CD4-positive, alpha-beta T cell treated with Interleukin-21 for 1 hour (primary cell): ENCODE data around the gene HELT.
"Not testable (repeated sequence)": the region's sequence is repeated elsewhere in the genome, so short reads cannot be mapped to it uniquely, and the experiment has no call there.

Experiments used
- DNase-seq: peaks from one replicate; pipeline ENCODE4 v3.0.0-alpha.2; 2020

HELT gene

DNA sequence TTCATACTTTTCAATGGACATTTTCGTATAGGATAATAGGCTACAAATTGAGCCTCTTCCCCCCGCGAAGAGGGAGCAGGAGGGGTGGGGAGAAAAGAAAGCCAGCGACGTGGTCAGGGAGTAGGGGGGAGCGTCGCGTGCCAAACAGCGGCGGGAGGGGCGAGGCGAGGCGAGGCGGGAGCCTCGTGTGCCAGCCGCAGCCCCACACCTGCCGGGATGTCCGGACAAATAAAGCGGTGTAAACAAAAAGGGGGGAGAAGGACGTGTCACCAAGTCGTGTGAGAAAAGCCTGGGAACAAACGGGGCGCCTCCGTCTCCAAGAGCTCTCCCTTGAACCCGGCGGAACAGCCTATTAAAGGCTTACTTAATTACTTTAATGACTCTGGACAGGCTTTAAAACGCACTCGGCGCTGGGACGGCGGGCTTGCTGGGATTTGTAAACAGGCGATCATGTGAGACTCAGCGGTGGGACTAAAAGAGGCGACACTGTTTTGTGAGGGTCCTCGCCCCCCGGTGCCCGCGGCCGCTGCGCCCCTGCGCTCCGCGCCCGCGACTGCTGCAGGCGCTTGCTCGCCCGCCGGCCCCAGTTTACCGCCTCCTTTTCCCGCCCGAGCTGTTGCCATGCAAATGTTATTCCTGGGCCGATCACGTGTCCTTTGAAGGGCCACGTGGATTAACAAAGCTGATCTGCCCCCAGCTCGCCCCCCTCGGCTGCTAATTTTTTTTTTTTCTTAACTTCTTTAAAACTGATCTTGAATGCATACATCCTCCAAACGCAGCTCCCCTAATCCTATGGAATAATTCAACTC lies at the start of gene HELT:
Gene HELT, plus strand, starts transcription at position 527 of the 809 bp plus-strand sequence. CDS start 439 bp downstream, outside the sequence.
- no peak for DNase-seq

- no peak for DNase-seq
Observed at GRCh38 chr4:184968784-184969201, 49.5 kb upstream of the HELT start.

GRCh38 chr4:184969610-184970009 lies 48.7 kb upstream of the HELT start:
- DNase-seq: no peak

- no peak for DNase-seq
Observed at GRCh38 chr4:184972991-184973390, 45.3 kb upstream of the HELT start.

DNA sequence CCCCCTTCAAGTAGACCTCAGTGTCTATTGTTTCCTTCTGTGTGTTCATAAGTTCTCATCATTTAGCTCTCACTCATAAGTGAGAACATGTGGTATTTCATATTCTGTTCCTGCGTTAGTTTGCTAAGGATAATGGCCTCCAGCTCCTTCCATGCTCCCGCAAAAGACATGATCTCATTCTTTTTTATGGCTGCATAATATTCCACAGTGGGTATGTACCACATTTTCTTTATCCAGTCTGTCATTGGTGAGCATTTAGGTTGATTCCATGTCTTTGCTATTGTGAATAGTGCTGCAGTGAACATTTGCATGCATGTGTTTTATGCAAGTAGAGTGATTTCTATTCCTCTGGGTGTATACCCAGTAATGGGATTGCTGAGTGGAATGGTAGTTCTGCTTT lies 41.9 kb upstream of the HELT start:
- not testable (repeated sequence) for DNase-seq

GRCh38 chr4:184977747-184978146 lies 40.5 kb upstream of the HELT start:
- no peak for DNase-seq

GRCh38 chr4:184978211-184978610 lies 40.1 kb upstream of the HELT start:
- DNase-seq: no peak

DNA sequence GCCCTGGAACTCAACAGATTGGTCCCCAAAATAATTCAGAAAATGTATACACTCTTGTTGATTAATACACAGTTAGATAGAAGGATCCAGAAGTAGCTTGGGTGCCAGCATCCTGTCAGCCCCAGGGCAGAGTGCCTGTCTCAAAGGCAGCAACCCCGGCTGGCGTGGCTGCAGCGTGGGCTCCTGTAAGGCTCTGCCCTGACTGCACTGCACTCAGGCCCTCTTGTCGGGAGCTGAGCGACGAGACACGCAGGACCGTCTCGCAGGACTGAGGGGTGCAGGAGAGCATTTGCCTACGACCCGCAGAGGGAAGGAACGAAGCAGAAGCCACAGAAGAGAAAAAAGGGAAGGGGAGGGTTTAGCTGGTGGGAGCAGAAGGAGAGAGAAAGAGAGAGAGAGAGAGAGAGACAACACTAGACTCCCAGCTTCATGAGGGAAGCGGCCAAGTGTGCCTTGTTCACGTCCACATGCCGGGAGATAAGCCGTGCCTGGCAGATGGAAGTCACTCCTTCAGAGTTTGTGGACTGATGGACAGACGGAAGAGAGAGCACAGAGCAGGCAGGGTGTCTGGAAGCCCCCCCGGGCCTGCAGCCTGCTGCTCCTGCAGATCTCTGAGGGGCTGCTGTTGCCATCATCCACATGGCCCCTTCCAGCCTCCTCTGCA lies 38.7 kb upstream of the HELT start:
- no peak for DNase-seq

GRCh38 chr4:184980261-184980660 lies 38.0 kb upstream of the HELT start:
- no peak for DNase-seq

GRCh38 chr4:184983672-184984356 lies 34.5 kb upstream of the HELT start:
- DNase-seq: peak; percentile 56

DNA sequence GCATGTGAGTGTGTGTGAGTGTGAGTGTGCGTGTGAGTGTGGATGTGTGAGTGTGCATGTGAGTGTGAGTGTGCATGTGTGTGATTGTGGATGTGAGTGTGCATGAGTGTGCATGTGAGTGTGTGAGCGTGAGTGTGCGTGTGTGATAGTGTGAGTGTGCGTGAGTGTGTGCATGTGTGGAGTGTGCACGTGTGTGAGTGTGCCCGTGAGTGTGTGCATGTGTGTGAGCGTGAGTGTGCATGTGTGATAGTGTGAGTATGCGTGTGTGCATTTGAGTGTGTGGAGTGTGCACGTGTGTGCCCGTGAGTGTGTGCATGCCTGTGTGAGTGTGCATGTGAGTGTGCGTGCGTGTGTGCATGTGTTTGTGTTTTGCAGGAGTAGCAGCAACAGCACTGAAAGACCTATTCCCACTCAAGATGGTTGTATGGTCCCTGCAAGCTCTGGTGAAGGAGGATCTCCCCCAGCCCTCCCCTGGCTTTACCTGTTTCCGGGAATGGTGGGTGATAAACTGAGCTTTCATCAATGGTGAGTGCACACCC lies 30.7 kb upstream of the HELT start:
- DNase-seq: no peak

- no peak for DNase-seq
Observed at GRCh38 chr4:184988611-184989010, 29.7 kb upstream of the HELT start.

DNA sequence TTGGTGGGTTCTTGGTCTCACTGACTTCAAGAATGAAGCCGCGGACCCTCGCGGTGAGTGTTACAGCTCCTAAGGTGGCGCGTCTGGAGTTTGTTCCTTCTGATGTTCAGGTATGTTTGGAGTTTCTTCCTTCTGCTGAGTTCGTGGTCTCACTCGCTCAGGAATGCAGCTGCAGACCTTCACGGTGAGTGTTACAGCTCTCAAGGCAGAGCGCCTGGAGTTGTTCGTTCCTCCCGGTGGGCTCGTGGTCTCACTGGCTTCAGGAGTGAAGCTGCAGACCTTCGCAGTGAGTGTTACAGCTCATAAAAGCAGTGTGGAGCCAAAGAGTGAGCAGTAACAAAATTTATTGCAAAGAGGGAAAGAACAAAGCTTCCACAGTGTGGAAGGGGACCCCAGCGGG lies 29.0 kb upstream of the HELT start:
- not testable (repeated sequence) for DNase-seq

- DNase-seq: not testable (repeated sequence)
Observed at GRCh38 chr4:184990131-184990530, 28.2 kb upstream of the HELT start.

GRCh38 chr4:184991860-184992259 lies 26.4 kb upstream of the HELT start:
- DNase-seq: no peak

DNA sequence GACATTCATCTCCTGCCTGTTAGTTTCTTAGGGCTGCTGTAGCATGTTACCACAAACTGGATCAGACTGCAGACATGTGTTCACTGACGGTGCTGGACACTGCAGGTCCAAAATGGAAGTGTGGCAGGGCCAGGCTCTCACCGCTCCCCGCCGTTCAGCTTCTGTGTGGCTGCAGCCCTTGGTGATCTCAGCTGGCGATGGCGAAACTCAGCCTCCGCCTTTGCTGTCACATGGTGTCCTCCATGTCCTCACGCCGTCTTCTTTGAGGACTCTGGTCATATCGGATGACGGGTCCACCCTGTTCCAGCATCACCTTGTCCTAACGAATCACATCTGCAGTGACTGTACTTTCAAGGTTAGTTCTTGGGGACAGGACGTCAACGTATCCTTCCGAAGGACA lies 25.9 kb upstream of the HELT start:
- no peak for DNase-seq

- no peak for DNase-seq
Observed at GRCh38 chr4:184993247-184993646, 25.0 kb upstream of the HELT start.

DNA sequence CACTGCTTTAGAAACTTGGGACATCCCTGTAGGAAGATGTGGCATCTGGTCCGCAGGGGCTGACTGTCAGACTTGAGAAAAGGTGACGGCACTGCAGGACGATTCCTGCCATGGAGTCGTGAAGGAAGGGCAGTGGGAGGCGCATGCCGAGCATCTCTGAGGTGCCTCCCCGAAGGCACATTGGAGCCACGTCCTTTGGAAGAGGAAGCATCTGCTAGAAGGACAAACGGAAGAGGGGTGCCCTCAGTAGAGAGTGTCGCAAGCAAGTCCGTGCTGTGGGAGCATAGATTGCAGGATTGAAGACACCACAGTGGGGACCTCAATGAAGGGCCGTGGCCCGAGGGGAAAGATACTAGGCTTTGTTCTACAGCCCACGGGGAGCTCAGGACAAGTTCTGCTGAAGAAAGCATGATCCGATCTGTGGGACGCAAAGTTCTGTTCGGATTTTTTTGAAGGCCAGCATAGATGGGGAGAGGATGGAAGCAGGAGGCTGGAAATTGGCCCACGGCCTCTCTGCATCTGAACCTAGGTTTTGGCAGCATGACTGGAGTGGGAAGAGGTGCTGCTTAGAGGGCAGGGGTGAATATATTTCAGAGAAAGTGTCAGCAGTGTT lies 24.2 kb upstream of the HELT start:
- DNase-seq: no peak

DNA sequence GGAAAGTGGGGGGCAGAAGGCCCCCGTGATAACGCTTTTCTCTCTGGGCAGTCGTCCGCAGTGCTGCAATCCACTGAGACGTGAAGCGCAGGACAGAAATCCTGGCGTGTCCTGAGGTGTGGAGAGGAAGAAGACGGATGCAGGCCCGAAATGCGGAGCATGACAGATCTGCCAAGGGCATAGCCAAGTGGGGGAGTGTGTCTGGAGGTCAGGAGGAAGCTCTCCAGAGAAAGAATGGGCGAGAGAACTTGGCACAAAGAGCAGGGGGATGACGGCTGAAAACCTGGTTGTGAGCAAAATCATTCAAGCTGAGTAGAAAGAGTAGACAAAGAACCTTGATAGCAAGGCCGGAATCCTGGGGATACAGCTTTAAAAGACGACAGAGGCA lies 23.7 kb upstream of the HELT start:
- DNase-seq: no peak

DNA sequence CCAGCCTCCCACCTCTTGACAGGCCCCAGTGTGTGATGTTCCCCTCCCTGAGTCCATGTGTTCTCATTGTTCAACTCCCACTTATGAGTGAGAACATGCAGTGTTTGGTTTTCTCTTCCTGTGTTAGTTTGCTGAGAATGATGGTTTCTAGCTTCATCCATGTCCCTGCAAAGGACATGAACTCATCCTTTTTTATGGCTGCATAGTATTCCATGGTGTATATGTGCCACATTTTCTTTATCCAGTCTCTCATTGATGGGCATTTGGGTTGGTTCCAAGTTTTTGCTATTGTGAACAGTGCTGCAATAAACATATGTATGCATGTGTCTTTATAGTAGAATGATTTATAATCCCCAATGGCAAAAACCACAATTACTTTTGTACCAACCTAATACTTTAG lies 20.6 kb upstream of the HELT start:
- not testable (repeated sequence) for DNase-seq

DNA sequence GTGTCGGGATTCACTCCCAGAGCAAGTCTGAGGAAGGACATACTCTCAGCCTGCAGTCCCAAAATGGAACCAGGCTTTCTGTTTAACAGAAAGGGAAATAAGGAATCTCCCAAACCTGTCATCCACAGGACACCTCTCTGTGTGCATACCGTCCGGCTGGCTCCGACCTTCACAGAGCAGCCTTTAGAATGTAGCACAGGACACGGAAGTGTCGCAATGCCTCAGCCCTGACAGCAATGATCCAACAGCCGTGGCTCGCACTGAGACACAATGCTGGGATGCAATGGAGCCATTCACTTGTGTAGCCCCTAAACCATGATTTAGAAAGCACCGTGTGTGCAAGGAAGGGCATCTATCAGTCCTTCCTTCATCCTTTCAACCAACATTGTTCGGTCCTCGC lies 15.5 kb upstream of the HELT start:
- no peak for DNase-seq

DNA sequence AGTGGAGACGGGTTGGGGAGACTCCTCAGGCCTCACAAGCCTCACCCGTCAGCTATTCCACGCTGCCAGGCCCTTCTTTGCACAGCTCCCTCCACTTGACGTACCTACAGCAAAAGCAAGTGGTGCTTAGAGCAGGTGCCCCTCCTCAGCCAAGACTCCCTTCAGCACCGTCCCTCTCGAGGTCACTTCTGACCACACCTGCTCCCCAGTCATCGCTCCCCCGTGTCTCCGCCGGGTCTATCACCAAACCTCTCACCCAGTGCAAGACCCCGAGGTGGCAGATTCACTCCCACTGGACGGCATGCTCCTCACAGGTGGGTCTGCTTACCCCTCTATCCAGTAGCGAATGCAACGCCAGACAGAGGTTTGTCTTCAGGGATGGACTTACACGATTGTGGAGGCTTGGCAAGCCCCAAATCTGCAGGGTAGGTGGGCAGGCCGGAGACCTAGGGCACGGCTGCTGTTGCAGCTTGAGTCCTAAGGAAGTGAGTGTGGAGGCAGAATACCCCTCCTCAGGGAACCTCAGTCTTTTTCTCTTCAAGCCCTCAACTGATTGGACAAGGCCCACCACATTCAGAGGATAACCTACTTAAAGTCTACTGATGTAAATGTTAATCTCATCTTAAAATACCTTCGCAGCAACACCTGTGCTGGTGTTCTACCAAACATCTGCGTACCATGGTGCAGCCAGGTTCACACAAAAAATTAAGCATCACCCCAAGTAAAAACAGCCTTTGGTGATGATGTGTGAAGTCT lies 14.5 kb upstream of the HELT start:
- DNase-seq: no peak
